ENCODE data around the gene PPP2R2C. TPM values are rescaled to one million over a fixed set of nuclear protein-coding genes. Genes with fewer than 3 reads are reported as not detected.

The PPP2R2C gene
- total RNA-seq, 1 experiment from 2014 or later: 26.7 TPM

DNA sequence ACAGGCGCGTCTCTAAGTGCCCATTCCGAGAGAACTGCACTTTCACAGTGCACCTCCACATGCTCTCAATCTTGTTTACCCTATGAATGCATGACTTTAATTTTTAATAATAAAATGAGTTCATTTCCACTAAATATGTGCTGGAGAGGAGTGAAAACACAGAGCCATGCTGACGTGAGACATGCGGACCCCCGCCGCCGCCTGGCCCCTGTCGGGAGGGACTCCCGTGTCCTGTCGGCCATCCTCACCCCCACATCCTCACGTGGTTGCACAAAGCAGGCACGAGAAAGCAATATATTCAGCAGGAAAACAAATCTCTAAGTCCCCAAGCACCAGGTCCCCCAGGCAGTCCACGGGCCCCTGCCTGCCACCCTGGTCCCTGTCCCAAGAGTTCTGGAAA lies 23.1 kb downstream of the PPP2R2C start:
- ATAC-seq: no peak
- in situ Hi-C loops (cut with HindIII; ENCODE audit: low pct_unique_long_range_greater_than_20kb, low sequenced_read_pairs): no loop called here
- Histone ChIP-seq H3K4me1 (ENCODE audit: control insufficient read depth, insufficient read depth, low read length) (no peaks in the 10 kb centered on the region), H3K36me3 (ENCODE audit: control insufficient read depth, insufficient read depth, low read length) (no peaks in the 10 kb centered on the region), H3K27ac (ENCODE audit: low read length) (no peak overlapping the region), H3K4me3 (ENCODE audit: low read depth in 2 of 2, low read length in 2 of 2) (no peak overlapping the region), H3K9me3 (ENCODE audit: control insufficient read depth, insufficient read depth, low read depth, low read length) (no peaks in the 10 kb centered on the region), H3K27me3 (ENCODE audit: control insufficient read depth, insufficient read depth, low read length) (no peaks in the 10 kb centered on the region)
- ChIA-PET CTCF (no interaction called here), POLR2A (no interaction called here)
- TF ChIP-seq SIN3A (IDR thresholded peaks at IDR 0.05; ENCODE audit: borderline replicate concordance, insufficient read depth, low read depth, low read length) (no peak), POLR2AphosphoS5 (IDR thresholded peaks at IDR 0.05; ENCODE audit: low read depth, low read length) (no peak), TCF7L2 (IDR thresholded peaks at IDR 0.05; ENCODE audit: low read depth, low read length) (no peak)
- TF ChIP-seq, protein P1, sequence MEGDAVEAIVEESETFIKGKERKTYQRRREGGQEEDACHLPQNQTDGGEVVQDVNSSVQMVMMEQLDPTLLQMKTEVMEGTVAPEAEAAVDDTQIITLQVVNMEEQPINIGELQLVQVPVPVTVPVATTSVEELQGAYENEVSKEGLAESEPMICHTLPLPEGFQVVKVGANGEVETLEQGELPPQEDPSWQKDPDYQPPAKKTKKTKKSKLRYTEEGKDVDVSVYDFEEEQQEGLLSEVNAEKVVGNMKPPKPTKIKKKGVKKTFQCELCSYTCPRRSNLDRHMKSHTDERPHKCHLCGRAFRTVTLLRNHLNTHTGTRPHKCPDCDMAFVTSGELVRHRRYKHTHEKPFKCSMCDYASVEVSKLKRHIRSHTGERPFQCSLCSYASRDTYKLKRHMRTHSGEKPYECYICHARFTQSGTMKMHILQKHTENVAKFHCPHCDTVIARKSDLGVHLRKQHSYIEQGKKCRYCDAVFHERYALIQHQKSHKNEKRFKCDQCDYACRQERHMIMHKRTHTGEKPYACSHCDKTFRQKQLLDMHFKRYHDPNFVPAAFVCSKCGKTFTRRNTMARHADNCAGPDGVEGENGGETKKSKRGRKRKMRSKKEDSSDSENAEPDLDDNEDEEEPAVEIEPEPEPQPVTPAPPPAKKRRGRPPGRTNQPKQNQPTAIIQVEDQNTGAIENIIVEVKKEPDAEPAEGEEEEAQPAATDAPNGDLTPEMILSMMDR (IDR thresholded peaks at IDR 0.05): no peak
- TF ChIP-seq, protein P2, sequence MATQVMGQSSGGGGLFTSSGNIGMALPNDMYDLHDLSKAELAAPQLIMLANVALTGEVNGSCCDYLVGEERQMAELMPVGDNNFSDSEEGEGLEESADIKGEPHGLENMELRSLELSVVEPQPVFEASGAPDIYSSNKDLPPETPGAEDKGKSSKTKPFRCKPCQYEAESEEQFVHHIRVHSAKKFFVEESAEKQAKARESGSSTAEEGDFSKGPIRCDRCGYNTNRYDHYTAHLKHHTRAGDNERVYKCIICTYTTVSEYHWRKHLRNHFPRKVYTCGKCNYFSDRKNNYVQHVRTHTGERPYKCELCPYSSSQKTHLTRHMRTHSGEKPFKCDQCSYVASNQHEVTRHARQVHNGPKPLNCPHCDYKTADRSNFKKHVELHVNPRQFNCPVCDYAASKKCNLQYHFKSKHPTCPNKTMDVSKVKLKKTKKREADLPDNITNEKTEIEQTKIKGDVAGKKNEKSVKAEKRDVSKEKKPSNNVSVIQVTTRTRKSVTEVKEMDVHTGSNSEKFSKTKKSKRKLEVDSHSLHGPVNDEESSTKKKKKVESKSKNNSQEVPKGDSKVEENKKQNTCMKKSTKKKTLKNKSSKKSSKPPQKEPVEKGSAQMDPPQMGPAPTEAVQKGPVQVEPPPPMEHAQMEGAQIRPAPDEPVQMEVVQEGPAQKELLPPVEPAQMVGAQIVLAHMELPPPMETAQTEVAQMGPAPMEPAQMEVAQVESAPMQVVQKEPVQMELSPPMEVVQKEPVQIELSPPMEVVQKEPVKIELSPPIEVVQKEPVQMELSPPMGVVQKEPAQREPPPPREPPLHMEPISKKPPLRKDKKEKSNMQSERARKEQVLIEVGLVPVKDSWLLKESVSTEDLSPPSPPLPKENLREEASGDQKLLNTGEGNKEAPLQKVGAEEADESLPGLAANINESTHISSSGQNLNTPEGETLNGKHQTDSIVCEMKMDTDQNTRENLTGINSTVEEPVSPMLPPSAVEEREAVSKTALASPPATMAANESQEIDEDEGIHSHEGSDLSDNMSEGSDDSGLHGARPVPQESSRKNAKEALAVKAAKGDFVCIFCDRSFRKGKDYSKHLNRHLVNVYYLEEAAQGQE (IDR thresholded peaks at IDR 0.05; ENCODE audit: insufficient read depth in 1 of 2, low read depth in 2 of 2, low read length in 1 of 2): no peak
- intact Hi-C loops (cut with micrococcal nuclease; ENCODE audit: unreplicated experiment): no loop called here
- BruUV-seq (replicated peaks): no TSS peak
- DNase-seq (ENCODE audit: low read depth, low spot score): no peak

DNA sequence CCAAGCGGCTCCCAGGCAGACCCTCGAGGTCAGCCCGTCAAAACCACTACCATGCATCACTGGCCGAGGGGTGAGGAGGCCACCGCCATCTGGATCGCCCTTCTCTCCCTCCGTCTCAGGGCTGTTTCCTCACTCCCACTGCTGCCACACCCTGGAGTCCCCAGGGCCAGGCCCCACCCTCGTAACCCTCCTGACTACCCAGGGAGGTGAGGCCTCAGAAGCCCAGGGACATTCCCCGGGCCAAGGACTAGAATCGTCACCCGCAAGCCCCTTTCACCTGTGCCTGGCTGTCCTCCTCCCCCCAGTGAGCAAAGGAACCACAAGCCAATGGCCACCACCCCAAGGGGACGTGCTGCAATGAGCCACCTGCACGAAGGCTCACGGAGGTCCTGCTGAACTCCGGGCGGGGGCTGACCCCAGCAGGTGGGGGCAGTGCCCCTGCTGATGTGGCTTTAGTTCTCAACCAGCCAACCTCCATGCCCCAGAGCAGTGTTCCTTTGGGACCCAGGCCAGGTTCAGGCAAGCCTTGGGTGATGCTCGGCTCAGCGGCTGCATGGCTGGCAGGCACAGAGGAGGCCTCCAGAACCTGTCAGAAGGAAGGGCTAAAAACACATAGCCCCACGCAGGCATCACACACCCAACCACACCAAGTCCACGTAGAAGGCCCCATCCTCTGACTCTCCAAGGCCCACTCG lies 23.8 kb downstream of the PPP2R2C start:
- Histone ChIP-seq H3K9me3 (ENCODE audit: control insufficient read depth, insufficient read depth, low read depth, low read length) (no peaks in the 10 kb centered on the region), H3K27me3 (ENCODE audit: control insufficient read depth, insufficient read depth, low read length) (no peaks in the 10 kb centered on the region), H3K36me3 (ENCODE audit: control insufficient read depth, insufficient read depth, low read length) (no peaks in the 10 kb centered on the region), H3K27ac (ENCODE audit: low read length) (no peak overlapping the region), H3K4me1 (ENCODE audit: control insufficient read depth, insufficient read depth, low read length) (no peaks in the 10 kb centered on the region), H3K4me3 (ENCODE audit: low read depth in 2 of 2, low read length in 2 of 2) (no peak overlapping the region)
- BruUV-seq (replicated peaks): no TSS peak
- DNase-seq (ENCODE audit: low read depth, low spot score) (no peak), ATAC-seq (no peak)
- CTCF ChIA-PET: no interaction called here
- TF ChIP-seq, protein P1 (IDR thresholded peaks at IDR 0.05): no peak
- no peak for TF ChIP-seq TCF7L2 (IDR thresholded peaks at IDR 0.05; ENCODE audit: low read depth, low read length)
- TF ChIP-seq POLR2AphosphoS5 (IDR thresholded peaks at IDR 0.05; ENCODE audit: low read depth, low read length): no peak
- no peak for TF ChIP-seq SIN3A (IDR thresholded peaks at IDR 0.05; ENCODE audit: borderline replicate concordance, insufficient read depth, low read depth, low read length)
- TF ChIP-seq, protein P2 (IDR thresholded peaks at IDR 0.05; ENCODE audit: insufficient read depth in 1 of 2, low read depth in 2 of 2, low read length in 1 of 2): no peak
- POLR2A ChIA-PET: no interaction called here
- intact Hi-C loops (cut with micrococcal nuclease; ENCODE audit: unreplicated experiment) (no loop called here), in situ Hi-C loops (cut with HindIII; ENCODE audit: low pct_unique_long_range_greater_than_20kb, low sequenced_read_pairs) (no loop called here)
